SK-N-SH (cell line): Measurements from ENCODE around the gene ARHGAP10.

Experiments
- CTCF ChIP-seq: fragments of 200-600 bp; sonication (generic); IDR thresholded peaks from 2 replicates; pipeline ENCODE4 v1.6.1; 2017; ENCODE audit warnings: antibody characterized with exemption, mild to moderate bottlenecking, moderate library complexity
- ELF1 ChIP-seq: IDR thresholded peaks from 2 replicates; pipeline ENCODE4 v1.4.0; 2012
- EZH2phosphoT487 ChIP-seq: fragments of 200-600 bp; sonication (generic); IDR thresholded peaks from 2 replicates; pipeline ENCODE4 v1.6.1; 2017; ENCODE audit warnings: low read depth, mixed run types, mild to moderate bottlenecking, antibody characterized with exemption, moderate library complexity, borderline replicate concordance
- IRF3 ChIP-seq: fragments of 150-350 bp; IDR thresholded peaks from 2 replicates; pipeline ENCODE4 v1.6.1; 2016; ENCODE audit warnings: mild to moderate bottlenecking, low read depth, low read length
- MAX ChIP-seq: IDR thresholded peaks from 2 replicates; pipeline ENCODE4 v1.4.0; 2012; ENCODE audit warnings: low read depth
- RAD21 ChIP-seq: IDR thresholded peaks from 2 replicates; pipeline ENCODE4 v1.6.1; 2012; ENCODE audit warnings: mild to moderate bottlenecking, low read length
- RCOR1 ChIP-seq: fragments of 150-350 bp; IDR thresholded peaks from 2 replicates; pipeline ENCODE4 v1.6.1; 2017; ENCODE audit warnings: antibody characterized with exemption, low read length
- TCF12 ChIP-seq: IDR thresholded peaks from 2 replicates; pipeline ENCODE4 v1.4.0; 2012
- USF2 ChIP-seq: fragments of 150-350 bp; IDR thresholded peaks from 2 replicates; pipeline ENCODE4 v1.6.1; 2017; ENCODE audit warnings: antibody characterized with exemption, low read length, low read depth, borderline replicate concordance
- YY1 ChIP-seq: IDR thresholded peaks from 2 replicates; pipeline ENCODE4 v1.4.0; 2012; ENCODE audit warnings: low read depth, mild to moderate bottlenecking

DNA sequence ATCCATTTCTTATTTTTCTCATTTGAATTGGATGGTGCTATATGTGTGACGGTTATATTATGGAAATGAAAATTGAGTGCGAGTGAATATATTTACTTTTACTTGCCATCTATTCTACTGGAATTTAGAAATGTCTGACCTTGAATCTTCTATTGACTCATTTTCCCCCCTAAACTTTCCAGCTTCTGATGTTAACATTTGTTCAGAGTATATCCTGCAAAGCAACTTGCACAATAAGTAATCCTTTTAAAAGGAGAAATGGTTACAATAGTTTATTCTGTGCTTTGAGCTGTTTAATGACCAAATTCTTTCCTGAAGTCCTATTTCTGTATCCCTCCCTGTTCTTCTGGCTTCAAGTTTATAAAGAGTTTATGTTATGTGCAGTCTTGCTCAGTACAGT is 116.7 kb downstream of the ARHGAP10 start:
- TF ChIP-seq RAD21 (no peak), YY1 (no peak), CTCF (no peak), MAX (no peak), EZH2phosphoT487 (no peak), USF2 (no peak), TCF12 (no peak), ELF1 (no peak), IRF3 (no peak), RCOR1 (no peak)
